ENCODE results near the gene DISP3.

DNA sequence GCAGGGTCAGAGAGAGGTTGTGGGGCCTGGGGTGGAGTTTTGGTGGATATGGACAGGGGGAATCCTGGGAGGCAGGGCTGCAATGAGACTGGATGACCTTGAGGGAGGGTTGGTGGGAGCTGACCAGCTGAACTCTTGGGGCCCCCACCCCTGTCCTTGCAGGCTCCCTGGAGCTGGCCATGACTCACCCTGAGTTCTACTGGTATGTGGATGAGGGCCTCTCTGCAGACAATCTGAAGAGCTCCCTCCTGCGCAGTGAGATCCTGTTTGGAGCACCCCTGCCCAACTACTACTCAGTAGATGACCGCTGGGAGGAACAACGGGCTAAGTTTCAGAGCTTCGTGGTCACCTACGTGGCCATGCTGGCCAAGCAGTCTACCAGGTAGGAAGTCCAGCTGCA, 23.6 kb downstream of the DISP3 start:
- TF ChIP-seq, protein P1, sequence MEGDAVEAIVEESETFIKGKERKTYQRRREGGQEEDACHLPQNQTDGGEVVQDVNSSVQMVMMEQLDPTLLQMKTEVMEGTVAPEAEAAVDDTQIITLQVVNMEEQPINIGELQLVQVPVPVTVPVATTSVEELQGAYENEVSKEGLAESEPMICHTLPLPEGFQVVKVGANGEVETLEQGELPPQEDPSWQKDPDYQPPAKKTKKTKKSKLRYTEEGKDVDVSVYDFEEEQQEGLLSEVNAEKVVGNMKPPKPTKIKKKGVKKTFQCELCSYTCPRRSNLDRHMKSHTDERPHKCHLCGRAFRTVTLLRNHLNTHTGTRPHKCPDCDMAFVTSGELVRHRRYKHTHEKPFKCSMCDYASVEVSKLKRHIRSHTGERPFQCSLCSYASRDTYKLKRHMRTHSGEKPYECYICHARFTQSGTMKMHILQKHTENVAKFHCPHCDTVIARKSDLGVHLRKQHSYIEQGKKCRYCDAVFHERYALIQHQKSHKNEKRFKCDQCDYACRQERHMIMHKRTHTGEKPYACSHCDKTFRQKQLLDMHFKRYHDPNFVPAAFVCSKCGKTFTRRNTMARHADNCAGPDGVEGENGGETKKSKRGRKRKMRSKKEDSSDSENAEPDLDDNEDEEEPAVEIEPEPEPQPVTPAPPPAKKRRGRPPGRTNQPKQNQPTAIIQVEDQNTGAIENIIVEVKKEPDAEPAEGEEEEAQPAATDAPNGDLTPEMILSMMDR (optimal IDR thresholded peaks at IDR 0.05 in 1 of 3, IDR thresholded peaks at IDR 0.05 in 1 of 3, conservative IDR thresholded peaks at IDR 0.05 in 1 of 3; ENCODE audit: extremely low read depth in 1 of 3, insufficient read depth in 2 of 3, low read length in 3 of 3): no peak
- TF ChIP-seq EZH2 (IDR thresholded peaks at IDR 0.05; ENCODE audit: low read length): no peak
